Mesodermal cell (in vitro differentiated cells): ENCODE data around the gene CLDN24.

Source experiments
- H3K27ac ChIP-seq: 2 replicates; pipeline ENCODE4 v1.7.0; 2013; ENCODE audit warnings: mild to moderate bottlenecking, low read depth, low read length, moderate library complexity; ENCODE audit not compliant: severe bottlenecking
- H3K36me3 ChIP-seq: 2 replicates; pipeline ENCODE4 v1.7.1; 2013; ENCODE audit warnings: mild to moderate bottlenecking, low read length, moderate library complexity; ENCODE audit not compliant: control insufficient read depth, insufficient read depth
- H3K4me1 ChIP-seq: one replicate; pipeline ENCODE4 v1.7.1; 2013; ENCODE audit warnings: mild to moderate bottlenecking, low read length; ENCODE audit not compliant: insufficient read depth, control insufficient read depth, poor library complexity, severe bottlenecking
- H3K4me3 ChIP-seq: 2 replicates; pipeline ENCODE4 v1.7.0; 2013; ENCODE audit warnings: low read length, control low read depth, mild to moderate bottlenecking; ENCODE audit not compliant: insufficient read depth, poor library complexity, severe bottlenecking; ENCODE audit errors: extremely low read depth
- H3K9me3 ChIP-seq: 2 replicates; pipeline ENCODE4 v1.7.1; 2013; ENCODE audit warnings: mild to moderate bottlenecking, low read length, moderate library complexity; ENCODE audit not compliant: control insufficient read depth
- WGBS, 2 experiments: methylation state at CpG; one replicate each; pipeline ENCODE4 v1.1.5; 2013; ENCODE audit warnings: missing lambda C conversion rate in 2 of 2; ENCODE audit not compliant: insufficient coverage in 2 of 2; 5-methylcytosine and 5-hydroxymethylcytosine counted together

The CLDN24 gene

DNA sequence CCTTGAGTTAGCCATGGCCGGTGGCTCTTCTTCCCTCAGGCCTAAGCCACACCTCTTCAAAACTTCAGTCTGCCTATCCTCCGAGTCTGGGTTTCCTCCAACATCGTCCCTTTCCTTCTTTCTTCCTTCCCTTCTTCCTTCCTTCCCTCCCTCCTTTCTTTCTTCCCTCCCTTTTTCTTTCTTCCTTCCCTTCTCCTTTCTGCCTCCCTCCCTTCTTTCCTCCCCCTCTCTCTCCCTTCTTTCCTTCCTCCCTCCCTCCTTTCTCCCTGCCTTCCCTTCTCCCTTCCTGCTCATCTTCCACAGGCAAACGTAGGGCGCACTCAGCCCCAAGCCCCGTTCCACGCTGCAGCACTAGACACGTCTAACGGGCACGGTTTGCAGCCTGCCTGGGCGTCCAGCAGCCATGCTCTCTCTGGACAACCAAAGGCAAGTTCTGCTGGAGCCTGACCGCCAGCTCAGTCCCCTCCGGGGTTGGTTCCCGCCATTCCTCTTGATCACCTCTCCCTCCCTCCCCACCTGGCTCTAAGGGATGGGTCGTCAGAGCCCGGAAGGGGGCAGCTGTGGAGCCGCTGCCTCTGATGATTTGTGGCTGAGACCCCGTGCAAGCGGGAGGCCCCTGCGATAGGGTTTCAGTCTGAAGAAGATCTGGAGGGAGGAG lies 34.1 kb upstream of the CLDN24 start:
- Histone ChIP-seq H3K36me3 (no peaks in the 10 kb centered on the region), H3K4me3 (no peak overlapping the region), H3K9me3 (no peaks in the 10 kb centered on the region), H3K27ac (no peak overlapping the region), H3K4me1 (peaks cover 16% of the 10 kb centered on the region)
- 88 to 95% methylated on average over 9 to 18 of the region's 20 CpGs for WGBS, 2 experiments

- H3K4me3 ChIP-seq, result no peak overlapping the region
- H3K36me3 ChIP-seq, result no peaks in the 10 kb centered on the region
- H3K9me3 ChIP-seq, result no peaks in the 10 kb centered on the region
- peaks cover 14% of the 10 kb centered on the region for H3K4me1 ChIP-seq
- no peak overlapping the region for H3K27ac ChIP-seq
- WGBS, 2 experiments, result 86 to 97% methylated on average over 3 of the region's 4 CpGs
Observed at GRCh38 chr4:183355405-183355804, 33.2 kb upstream of the CLDN24 start.

DNA sequence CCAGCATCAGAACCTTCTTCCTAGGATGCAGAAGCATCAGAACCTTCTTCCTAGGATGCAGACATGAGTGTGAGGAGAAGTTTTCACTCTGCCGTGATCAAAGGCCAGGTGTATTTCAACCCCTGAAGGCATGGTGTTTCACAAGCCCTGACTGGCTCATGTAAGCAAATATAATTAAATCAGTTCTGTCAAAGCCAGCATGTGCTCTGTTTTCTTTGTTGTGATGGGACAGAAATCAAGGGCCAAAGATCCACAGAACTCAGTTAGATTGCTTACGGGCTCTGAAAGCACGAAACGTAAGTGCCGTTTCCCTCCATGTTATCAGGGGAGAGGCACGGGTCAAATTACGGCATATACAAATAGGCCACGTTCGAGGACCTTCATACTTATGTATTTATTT lies 32.0 kb upstream of the CLDN24 start:
- Histone ChIP-seq H3K9me3 (no peaks in the 10 kb centered on the region), H3K4me1 (peaks cover 2% of the 10 kb centered on the region), H3K4me3 (no peak overlapping the region), H3K27ac (no peak overlapping the region), H3K36me3 (no peaks in the 10 kb centered on the region)
- WGBS, 2 experiments, result 85 to 96% methylated on average over 7 to 9 of the region's 9 CpGs

DNA sequence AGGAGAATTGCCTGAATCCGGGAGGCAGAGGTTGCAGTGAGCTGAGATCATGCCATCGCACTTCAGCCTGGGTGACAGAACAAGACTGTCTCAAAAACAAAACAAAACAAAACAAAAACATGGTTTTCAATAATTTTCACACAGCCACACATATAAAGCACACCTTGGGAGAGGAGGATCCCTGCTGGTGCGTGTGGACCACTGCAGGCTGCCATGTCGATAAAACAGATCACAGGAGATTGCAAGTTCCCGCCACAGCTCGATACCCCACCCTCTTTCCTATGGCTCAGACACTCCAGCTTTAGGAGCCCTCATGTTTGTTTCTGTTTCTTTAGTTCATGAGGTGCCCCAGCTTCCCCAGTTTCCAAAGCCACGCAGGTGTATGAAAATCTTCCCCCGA lies 31.3 kb upstream of the CLDN24 start:
- Histone ChIP-seq H3K4me3 (no peak overlapping the region), H3K4me1 (peaks cover 5% of the 10 kb centered on the region), H3K27ac (no peak overlapping the region), H3K36me3 (no peaks in the 10 kb centered on the region), H3K9me3 (no peaks in the 10 kb centered on the region)
- 69 to 73% methylated on average over 4 to 6 of the region's 8 CpGs for WGBS, 2 experiments

DNA sequence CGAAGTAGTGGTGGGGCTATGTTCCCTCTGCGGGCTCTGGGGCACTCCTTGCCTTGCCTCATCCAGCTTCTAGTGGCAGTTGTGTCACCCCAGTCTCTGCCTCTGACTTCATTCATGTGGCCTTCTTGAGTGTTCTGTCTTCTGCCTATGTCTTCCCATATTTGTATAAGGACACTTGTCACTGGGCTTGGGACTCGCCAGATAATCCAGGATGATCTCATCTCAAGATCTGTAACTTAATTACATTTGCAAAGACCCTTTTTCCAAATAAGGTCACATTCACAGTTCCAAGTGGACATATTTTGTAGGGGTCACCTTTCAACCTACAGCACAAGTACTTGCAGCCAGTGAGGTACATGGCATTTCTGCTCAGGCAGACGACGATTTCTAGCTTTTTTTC lies 30.3 kb upstream of the CLDN24 start:
- Histone ChIP-seq H3K9me3 (no peaks in the 10 kb centered on the region), H3K4me1 (peaks cover 9% of the 10 kb centered on the region), H3K4me3 (no peak overlapping the region), H3K36me3 (no peaks in the 10 kb centered on the region), H3K27ac (no peak overlapping the region)
- WGBS, 2 experiments, result 93 to 100% methylated on average over 2 to 3 of the region's 5 CpGs

- Histone ChIP-seq H3K36me3 (no peaks in the 10 kb centered on the region), H3K27ac (no peak overlapping the region), H3K9me3 (no peaks in the 10 kb centered on the region), H3K4me3 (no peak overlapping the region), H3K4me1 (peaks cover 9% of the 10 kb centered on the region)
- 96% methylated on average over 13 to 17 of the region's 17 CpGs for WGBS, 2 experiments
Observed at GRCh38 chr4:183350317-183351071, 28.3 kb upstream of the CLDN24 start.

DNA sequence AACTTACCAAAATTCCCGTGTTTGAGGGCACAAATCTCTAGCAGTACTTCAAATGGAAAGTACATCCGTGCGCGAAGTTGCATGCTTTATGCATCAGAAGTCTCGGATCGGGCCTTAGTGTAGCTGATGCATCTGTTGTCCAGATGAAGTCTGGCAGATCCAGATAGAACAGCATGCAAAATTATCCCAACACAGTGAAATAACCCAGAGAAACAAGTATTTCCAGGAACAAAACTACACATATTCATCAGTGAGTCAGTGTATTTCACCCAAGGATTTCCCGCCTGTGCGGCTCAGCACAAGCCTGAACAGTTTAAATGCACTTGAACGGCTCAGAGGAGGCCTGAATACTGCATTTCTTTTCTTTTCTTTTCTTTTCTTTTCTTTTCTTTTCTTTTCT lies 27.4 kb upstream of the CLDN24 start:
- Histone ChIP-seq H3K27ac (no peak overlapping the region), H3K9me3 (no peaks in the 10 kb centered on the region), H3K36me3 (no peaks in the 10 kb centered on the region), H3K4me3 (no peak overlapping the region), H3K4me1 (peaks cover 9% of the 10 kb centered on the region)
- WGBS, 2 experiments, result 89 to 94% methylated on average over 7 to 8 of the region's 9 CpGs

DNA sequence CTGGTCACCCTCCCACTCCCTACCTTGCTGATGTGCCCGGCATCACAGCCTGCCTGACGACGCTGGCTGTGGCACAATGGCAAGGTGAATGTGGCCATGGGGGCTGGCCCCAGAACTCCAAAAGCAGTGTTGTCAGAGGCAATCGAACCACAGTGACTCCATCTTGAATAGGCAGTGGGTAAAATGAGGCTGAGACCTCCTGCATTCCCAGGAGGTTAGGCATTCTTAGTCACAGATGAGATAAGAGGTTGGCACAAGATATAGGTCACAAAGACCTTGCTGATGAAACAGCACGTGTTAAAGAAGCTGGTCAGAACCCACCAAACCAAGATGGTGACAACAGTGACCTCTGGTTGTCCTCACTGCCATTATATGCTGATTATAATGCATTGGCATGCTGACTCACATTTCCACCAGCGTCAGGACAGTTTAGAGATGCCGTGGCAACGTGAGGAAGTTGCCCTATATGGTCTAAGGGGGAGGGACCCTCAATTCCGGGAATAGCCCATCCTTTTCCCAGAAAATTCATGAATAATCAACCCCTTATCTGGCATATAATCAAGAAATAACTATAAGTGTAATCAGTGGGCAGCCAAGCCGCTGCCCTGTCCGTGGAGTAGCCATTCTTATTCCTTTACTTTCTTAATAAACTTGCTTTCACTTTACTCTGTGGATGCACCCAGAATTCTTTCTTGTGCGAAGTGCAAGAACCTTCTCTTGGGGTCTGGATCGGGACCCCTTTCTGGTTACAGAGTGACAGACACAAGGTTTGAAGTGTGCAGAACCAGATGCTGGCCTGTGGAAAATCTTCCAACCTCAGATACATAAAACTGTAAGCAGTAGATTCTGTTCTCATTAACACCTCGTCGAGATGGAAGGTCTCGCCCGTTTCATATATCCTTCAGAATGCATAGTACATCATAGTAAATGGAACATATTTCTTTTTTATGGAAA lies 26.8 kb upstream of the CLDN24 start:
- Histone ChIP-seq H3K9me3 (no peaks in the 10 kb centered on the region), H3K4me1 (peaks cover 9% of the 10 kb centered on the region), H3K4me3 (no peak overlapping the region), H3K27ac (no peak overlapping the region), H3K36me3 (no peaks in the 10 kb centered on the region)
- 86 to 87% methylated on average over 9 to 11 of the region's 17 CpGs for WGBS, 2 experiments

DNA sequence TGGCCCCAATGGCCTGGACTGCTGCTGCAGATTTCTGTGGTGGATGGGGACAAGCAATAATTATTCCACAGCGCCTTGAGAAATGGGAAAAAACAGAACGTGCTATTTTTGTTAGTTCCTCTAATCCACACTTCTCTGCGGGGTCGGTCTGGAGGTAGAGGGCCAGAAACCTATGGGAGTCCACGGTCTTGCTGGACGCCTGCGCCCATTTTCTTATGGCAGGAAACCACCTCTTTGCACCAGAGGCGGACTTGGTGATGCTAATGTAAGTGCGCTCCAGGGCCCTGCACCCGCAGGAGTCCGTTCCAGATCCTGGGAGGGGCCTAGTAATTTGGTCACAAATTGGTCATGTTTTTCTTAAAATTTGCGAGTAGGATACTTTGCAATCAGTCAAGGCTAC lies 25.9 kb upstream of the CLDN24 start:
- H3K27ac ChIP-seq, result no peak overlapping the region
- H3K4me3 ChIP-seq, result no peak overlapping the region
- H3K36me3 ChIP-seq, result no peaks in the 10 kb centered on the region
- H3K9me3 ChIP-seq, result no peaks in the 10 kb centered on the region
- peaks cover 9% of the 10 kb centered on the region for H3K4me1 ChIP-seq
- 89 to 90% methylated on average over 11 to 12 of the region's 12 CpGs for WGBS, 2 experiments

DNA sequence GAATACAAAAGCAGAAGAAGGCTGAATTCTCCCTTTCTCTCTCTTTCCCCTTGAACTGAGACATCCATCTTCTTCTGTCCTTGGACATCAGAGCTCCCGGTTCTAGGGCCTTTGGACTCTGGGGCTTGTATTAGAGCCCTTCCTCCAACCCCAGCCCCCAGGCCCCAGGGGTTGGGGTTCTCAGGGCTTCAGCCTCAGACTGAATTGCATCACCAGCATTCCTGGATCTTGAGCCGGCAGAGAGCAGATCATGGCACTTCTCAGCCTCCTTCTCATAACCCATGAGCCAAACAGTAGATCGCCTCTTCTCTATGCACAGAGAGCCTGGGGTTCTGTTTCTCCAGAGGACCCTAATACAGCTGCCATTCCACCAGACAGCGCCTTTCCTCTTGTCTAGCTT lies 25.3 kb upstream of the CLDN24 start:
- H3K4me3 ChIP-seq, result no peak overlapping the region
- peaks cover 9% of the 10 kb centered on the region for H3K4me1 ChIP-seq
- H3K9me3 ChIP-seq, result no peaks in the 10 kb centered on the region
- WGBS, 2 experiments, result 86 to 100% methylated on average over 2 of the region's 4 CpGs
- H3K27ac ChIP-seq, result no peak overlapping the region
- no peaks in the 10 kb centered on the region for H3K36me3 ChIP-seq
